Duodenal mucosa (tissue), 2 donors: Measurements from ENCODE around the gene ACIN1.
"Not testable (repeated sequence)": the region's sequence is repeated elsewhere in the genome, so short reads cannot be mapped to it uniquely, and the experiment has no call there.

Experiments used
- H3K27ac ChIP-seq: one replicate; pipeline ENCODE4 v1.7.0; 2013; ENCODE audit warnings: low read depth, low read length
- H3K27me3 ChIP-seq, 2 donors: one replicate each; pipeline ENCODE4 v1.7.0; 2013; ENCODE audit warnings: low read length in 2 of 2, control low read depth in 1 of 2; ENCODE audit not compliant: insufficient read depth in 2 of 2, control insufficient read depth in 1 of 2
- H3K36me3 ChIP-seq, 2 donors: one replicate each; pipeline ENCODE4 v1.7.0; 2013; ENCODE audit warnings: low read length in 2 of 2, control low read depth in 1 of 2; ENCODE audit not compliant: insufficient read depth in 2 of 2, control insufficient read depth in 1 of 2
- H3K4me1 ChIP-seq, 2 donors: one replicate each; pipeline ENCODE4 v1.7.0; 2013; ENCODE audit warnings: low read length in 2 of 2, control low read depth in 1 of 2; ENCODE audit not compliant: insufficient read depth in 2 of 2, control insufficient read depth in 1 of 2
- H3K4me3 ChIP-seq, 2 donors: one replicate each; pipeline ENCODE4 v1.7.0; 2013; ENCODE audit warnings: low read length in 2 of 2, low read depth in 1 of 2
- H3K9ac ChIP-seq, 2 donors: one replicate each; pipeline ENCODE4 v1.7.0; 2013; ENCODE audit warnings: low read length in 2 of 2, low read depth in 1 of 2
- H3K9me3 ChIP-seq, 2 donors: one replicate each; pipeline ENCODE4 v1.7.0; 2013; ENCODE audit warnings: low read length in 2 of 2, control low read depth in 1 of 2; ENCODE audit not compliant: control insufficient read depth in 1 of 2

ACIN1 gene

GRCh38 chr14:23015618-23016017 is 79.3 kb downstream of the ACIN1 start:
- no peak overlapping the region for H3K9ac ChIP-seq
- no peak overlapping the region for H3K27ac ChIP-seq
- H3K4me1 ChIP-seq = no peaks in the 10 kb centered on the region
- H3K4me3 ChIP-seq = no peak overlapping the region
- no peaks in the 10 kb centered on the region for H3K27me3 ChIP-seq
- H3K36me3 ChIP-seq = no peaks in the 10 kb centered on the region
- no peaks in the 10 kb centered on the region for H3K9me3 ChIP-seq

DNA sequence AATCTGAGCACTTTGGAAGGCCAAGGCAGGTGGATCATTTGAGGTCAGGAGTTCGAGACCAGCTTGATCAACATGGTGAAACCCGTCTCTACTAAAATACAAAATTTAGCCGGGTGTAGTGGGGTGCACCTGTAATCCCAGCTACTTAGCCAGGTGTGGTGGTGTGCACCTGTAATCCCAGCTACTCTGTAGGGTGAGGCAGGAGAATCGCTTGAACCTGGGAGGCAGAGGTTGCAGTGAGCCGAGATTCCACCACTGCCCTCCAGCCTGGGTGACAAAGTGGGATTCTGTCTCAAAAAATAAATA is 81.2 kb downstream of the ACIN1 start:
- H3K4me1 ChIP-seq, H3K27me3 ChIP-seq, H3K9ac ChIP-seq, H3K27ac ChIP-seq, H3K9me3 ChIP-seq, H3K36me3 ChIP-seq, H3K4me3 ChIP-seq: not testable (repeated sequence)

- no peak overlapping the region for H3K27ac ChIP-seq
These were observed 81.7 kb downstream of the ACIN1 start for GRCh38 chr14:23013054-23013748.

DNA sequence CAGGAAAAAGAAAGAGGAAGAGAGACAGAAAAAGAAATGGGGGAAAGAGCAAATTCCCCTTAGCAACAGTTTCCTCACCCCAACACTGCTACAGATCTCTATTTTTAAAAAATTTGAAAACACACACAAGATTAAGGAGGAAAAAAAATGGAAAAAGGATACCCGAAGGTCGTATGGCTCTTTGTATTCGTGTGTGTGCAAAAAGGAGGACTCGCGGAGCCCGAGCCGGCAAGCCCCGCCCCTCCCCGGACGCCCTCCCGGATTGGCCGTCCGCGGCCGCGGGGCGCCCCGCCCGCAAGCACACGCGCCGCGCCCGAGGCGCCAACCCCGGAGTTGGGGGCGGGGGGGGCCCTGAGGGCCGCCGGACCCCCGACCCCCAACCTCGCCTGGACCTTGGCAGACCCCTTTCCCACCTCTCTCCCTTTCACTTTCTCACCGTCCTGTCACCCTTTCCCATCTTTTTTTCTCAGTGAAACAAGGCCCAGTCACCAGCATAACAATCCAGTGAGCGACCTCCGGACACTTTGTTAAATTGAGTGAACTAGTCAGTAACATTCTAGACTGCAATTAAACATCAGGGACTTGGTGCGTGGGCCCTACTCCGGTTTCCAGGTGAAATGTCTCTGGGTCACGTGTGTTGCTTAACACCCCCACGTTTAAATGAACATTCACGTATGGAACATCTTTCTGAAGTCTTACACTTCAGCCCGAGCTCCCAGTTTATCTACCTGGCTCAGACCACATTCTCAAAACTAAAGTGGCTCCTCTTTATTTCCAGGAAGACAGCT is 84.8 kb downstream of the ACIN1 start, which contains the start of gene C14orf93:
Gene C14orf93 (minus strand): TSS at position 205 of the 788 bp plus-strand sequence. CDS start 11,120 bp downstream, outside the sequence.
- peak within 1 kb of the TSS; percentile 75 to 76 for H3K4me3 ChIP-seq
- peaks cover 14 to 30% of the 10 kb centered on the region in 2 donors for H3K4me1 ChIP-seq
- no peaks in the 10 kb centered on the region for H3K27me3 ChIP-seq
- no peaks in the 10 kb centered on the region for H3K36me3 ChIP-seq
- peak within 1 kb of the TSS; percentile 56 to 60 for H3K9ac ChIP-seq
- no peaks in the 10 kb centered on the region for H3K9me3 ChIP-seq
- no peak within 1 kb of the TSS for H3K27ac ChIP-seq

More at GRCh38 chr14:23013054-23013748, 81.7 kb downstream of the ACIN1 start:
- Histone ChIP-seq H3K4me1 (peaks cover 6 to 15% of the 10 kb centered on the region in 2 donors), H3K9ac (no peak overlapping the region), H3K36me3 (no peaks in the 10 kb centered on the region), H3K9me3 (no peaks in the 10 kb centered on the region), H3K4me3 (no peak overlapping the region), H3K27me3 (no peaks in the 10 kb centered on the region)

DNA sequence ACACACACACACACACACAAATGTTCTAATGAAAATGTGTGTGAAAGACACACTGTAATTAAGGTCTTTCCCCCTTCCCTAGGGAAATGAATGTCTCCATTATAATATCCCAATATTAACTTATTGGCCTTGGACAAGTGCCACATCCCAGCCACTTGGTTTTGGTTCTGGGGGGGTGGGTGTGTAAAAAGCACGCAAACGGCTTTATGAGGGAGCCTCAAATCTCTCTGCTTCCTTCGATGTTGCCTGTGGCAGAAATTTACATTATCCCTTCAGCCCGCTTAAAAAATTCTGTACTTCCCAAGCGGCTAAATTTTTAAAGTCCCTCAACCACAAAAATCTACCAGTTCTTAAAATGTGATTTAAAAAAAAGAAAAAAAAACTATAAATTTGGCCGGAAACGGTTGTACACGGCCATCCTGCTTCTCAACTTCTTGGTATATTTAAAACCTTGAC is 85.4 kb downstream of the ACIN1 start:
- Histone ChIP-seq H3K27me3 (no peaks in the 10 kb centered on the region), H3K9me3 (no peaks in the 10 kb centered on the region), H3K4me3 (peak overlapping the region; percentile 75 to 76), H3K4me1 (peaks cover 14 to 30% of the 10 kb centered on the region in 2 donors), H3K27ac (no peak overlapping the region), H3K36me3 (no peaks in the 10 kb centered on the region), H3K9ac (peak overlapping the region; percentile 56 to 60)

- no peaks in the 10 kb centered on the region for H3K9me3 ChIP-seq
- peaks cover 14 to 30% of the 10 kb centered on the region in 2 donors for H3K4me1 ChIP-seq
- H3K27ac ChIP-seq = no peak overlapping the region
- H3K9ac ChIP-seq = peak overlapping the region in 1 of 2 donors; percentile 11
- H3K4me3 ChIP-seq = peak overlapping the region in 1 of 2 donors; percentile 7
- no peaks in the 10 kb centered on the region for H3K27me3 ChIP-seq
- H3K36me3 ChIP-seq = no peaks in the 10 kb centered on the region
These were observed 86.1 kb downstream of the ACIN1 start for GRCh38 chr14:23008831-23009230.
